ENCODE measurements around the gene ITPR1. TPM values are rescaled to one million over a fixed set of nuclear protein-coding genes. Genes with fewer than 3 reads are reported as not detected.

ITPR1 gene
- total RNA-seq, 1 donor from 2014 or later = 45.9 TPM

DNA sequence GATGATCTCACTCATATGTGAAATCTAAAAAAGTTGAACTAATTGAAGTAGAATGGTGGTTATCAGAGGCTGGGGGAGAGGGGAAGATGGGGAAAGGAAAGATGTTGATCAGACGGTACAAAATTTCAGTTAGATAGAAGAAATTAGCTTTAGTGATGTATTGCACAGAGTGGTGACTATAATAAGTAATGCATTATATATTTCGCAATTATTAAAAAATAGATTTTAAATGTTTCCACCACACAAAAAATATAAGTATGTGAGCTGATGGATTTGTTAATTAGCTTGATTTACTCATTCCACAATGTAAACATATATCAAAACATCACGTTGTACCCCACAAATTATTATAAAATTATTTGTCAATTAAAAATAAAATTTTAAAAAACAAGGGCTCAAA, 34.2 kb upstream of the ITPR1 start:
- H3K36me3 Mint-ChIP-seq = no peaks in the 10 kb centered on the region
- H3K4me1 Mint-ChIP-seq (ENCODE audit: unreplicated experiment) = no peaks in the 10 kb centered on the region
- H3K9me3 Mint-ChIP-seq = no peaks in the 10 kb centered on the region
- H3K27me3 Mint-ChIP-seq = no peaks in the 10 kb centered on the region
- no peak for DNase-seq (ENCODE audit: extremely low spot score, unreplicated experiment)
- TF ChIP-seq, protein P1, sequence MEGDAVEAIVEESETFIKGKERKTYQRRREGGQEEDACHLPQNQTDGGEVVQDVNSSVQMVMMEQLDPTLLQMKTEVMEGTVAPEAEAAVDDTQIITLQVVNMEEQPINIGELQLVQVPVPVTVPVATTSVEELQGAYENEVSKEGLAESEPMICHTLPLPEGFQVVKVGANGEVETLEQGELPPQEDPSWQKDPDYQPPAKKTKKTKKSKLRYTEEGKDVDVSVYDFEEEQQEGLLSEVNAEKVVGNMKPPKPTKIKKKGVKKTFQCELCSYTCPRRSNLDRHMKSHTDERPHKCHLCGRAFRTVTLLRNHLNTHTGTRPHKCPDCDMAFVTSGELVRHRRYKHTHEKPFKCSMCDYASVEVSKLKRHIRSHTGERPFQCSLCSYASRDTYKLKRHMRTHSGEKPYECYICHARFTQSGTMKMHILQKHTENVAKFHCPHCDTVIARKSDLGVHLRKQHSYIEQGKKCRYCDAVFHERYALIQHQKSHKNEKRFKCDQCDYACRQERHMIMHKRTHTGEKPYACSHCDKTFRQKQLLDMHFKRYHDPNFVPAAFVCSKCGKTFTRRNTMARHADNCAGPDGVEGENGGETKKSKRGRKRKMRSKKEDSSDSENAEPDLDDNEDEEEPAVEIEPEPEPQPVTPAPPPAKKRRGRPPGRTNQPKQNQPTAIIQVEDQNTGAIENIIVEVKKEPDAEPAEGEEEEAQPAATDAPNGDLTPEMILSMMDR (conservative IDR thresholded peaks at IDR 0.05) = no peak
- no peak overlapping the region for H3K27ac Mint-ChIP-seq
- H3K4me3 Mint-ChIP-seq = no peak overlapping the region

DNA sequence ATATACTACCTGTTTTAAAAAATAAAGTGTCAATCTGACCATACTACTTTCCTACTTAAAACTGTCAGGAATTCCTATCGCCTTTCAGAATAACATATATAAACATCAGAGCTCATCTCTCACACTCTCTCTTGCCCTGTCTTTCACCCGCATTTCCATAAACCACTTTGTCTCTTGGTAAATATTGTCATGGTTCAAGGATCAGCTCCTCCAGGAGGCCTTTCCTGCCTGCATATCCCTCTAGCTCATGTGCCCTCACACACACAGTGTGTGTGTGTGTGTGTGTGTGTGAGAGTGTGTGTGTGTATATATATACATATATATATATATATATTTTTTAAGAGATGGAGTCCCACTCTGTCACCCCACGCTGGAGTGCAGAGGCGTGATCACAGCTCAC, 32.8 kb upstream of the ITPR1 start:
- no peak overlapping the region for H3K4me3 Mint-ChIP-seq
- no peaks in the 10 kb centered on the region for H3K9me3 Mint-ChIP-seq
- peaks cover 1% of the 10 kb centered on the region for H3K4me1 Mint-ChIP-seq (ENCODE audit: unreplicated experiment)
- no peak overlapping the region for H3K27ac Mint-ChIP-seq
- H3K27me3 Mint-ChIP-seq = no peaks in the 10 kb centered on the region
- no peak for DNase-seq (ENCODE audit: extremely low spot score, unreplicated experiment)
- H3K36me3 Mint-ChIP-seq = no peaks in the 10 kb centered on the region
- TF ChIP-seq, protein P1 (conservative IDR thresholded peaks at IDR 0.05) = no peak

DNA sequence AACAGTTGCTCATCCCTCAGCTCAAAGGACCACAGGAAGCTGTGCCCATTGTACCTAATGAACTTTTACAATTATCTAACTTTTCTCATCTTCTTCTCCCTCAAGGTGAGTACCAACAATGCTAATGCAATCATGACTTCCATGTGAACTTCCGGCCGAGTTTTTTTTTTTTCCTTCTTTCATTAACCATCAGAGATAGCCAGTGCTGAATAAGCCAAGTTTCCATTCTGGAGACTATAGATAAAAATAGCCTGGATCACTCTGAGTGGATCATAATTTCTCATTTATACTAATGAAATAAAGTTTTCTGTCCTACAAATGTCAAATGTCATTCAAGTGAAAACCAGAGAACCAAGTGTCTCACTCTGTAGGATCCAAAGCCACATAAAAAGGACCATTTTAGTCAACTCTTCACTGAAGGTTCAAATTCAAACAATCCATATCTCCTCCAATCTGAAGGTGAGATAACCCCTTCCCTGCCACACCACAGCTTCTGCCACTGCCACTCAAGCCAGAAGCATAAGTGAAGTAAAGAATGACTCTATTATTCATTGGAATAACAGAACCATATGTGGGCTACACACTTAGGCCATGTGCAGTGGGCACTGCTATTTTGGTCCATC, 31.6 kb upstream of the ITPR1 start:
- Mint-ChIP-seq H3K9me3 (no peaks in the 10 kb centered on the region), H3K36me3 (no peaks in the 10 kb centered on the region), H3K27me3 (no peaks in the 10 kb centered on the region), H3K4me3 (no peak overlapping the region), H3K4me1 (ENCODE audit: unreplicated experiment) (peaks cover 7% of the 10 kb centered on the region), H3K27ac (no peak overlapping the region)
- TF ChIP-seq, protein P1 (conservative IDR thresholded peaks at IDR 0.05) = no peak
- no peak for DNase-seq (ENCODE audit: extremely low spot score, unreplicated experiment)

DNA sequence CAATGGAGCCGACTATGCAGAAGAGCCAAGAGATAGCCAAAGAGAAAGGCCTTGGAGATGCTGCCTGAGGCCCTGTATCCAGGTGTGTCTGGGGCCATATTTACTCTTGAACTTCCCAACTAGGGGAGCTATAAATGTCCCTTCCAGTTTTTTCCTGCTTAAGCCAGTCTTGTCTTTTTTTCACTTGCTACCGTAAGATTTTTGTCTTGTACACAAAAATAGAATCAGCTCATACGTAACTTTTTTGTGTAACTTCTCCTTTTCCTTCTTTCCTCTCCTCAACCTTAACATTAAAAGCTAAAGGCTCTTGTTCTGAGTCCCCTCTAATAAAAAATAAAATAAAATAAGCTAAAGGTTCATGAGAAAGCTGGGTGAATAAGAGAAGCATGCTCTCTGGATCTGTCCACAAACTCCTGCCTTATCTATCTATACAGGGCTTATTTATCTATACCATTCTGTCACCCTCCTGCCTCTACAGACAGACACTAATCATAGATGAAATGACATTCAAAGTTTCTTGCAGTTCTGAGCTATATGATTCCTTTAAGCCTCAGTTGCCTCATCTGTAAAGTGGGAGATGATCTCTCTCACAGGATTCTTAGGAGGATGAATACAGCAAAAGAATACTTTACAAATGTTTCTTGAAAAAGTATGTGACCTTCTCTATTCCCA, 30.6 kb upstream of the ITPR1 start:
- Mint-ChIP-seq H3K4me1 (ENCODE audit: unreplicated experiment) (peaks cover 11% of the 10 kb centered on the region), H3K9me3 (no peaks in the 10 kb centered on the region), H3K27ac (no peak overlapping the region), H3K4me3 (no peak overlapping the region), H3K36me3 (no peaks in the 10 kb centered on the region), H3K27me3 (no peaks in the 10 kb centered on the region)
- TF ChIP-seq, protein P1 (conservative IDR thresholded peaks at IDR 0.05) = no peak
- no peak for DNase-seq (ENCODE audit: extremely low spot score, unreplicated experiment)

DNA sequence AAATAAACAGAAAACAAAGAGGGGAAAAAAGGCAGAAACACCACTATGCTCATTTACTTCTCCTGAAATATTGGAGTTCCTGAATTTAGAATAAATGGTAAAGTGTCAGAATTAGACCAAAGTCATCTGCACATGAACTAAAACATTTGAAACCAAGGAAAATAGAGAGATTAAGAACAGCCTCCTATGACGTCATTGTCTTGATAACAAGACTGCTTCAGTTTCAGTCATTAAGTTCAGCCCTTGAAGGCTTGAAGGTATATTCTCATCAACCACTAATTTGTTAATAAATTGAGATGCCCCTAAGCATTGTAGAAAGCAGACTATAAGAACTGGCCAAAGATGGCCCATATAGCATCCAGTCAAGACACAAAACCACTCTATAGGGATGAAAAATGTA, 28.6 kb upstream of the ITPR1 start:
- H3K4me1 Mint-ChIP-seq (ENCODE audit: unreplicated experiment) = peaks cover 13% of the 10 kb centered on the region
- H3K4me3 Mint-ChIP-seq = peak overlapping the region; percentile 63
- no peaks in the 10 kb centered on the region for H3K9me3 Mint-ChIP-seq
- DNase-seq (ENCODE audit: extremely low spot score, unreplicated experiment) = no peak
- TF ChIP-seq, protein P1 (conservative IDR thresholded peaks at IDR 0.05) = no peak
- no peaks in the 10 kb centered on the region for H3K27me3 Mint-ChIP-seq
- H3K27ac Mint-ChIP-seq = peak overlapping the region; percentile 10
- H3K36me3 Mint-ChIP-seq = no peaks in the 10 kb centered on the region

Data from type B pancreatic cell (in vitro differentiated cells).